ENCODE data around the gene KRT27.

Gene KRT27

DNA sequence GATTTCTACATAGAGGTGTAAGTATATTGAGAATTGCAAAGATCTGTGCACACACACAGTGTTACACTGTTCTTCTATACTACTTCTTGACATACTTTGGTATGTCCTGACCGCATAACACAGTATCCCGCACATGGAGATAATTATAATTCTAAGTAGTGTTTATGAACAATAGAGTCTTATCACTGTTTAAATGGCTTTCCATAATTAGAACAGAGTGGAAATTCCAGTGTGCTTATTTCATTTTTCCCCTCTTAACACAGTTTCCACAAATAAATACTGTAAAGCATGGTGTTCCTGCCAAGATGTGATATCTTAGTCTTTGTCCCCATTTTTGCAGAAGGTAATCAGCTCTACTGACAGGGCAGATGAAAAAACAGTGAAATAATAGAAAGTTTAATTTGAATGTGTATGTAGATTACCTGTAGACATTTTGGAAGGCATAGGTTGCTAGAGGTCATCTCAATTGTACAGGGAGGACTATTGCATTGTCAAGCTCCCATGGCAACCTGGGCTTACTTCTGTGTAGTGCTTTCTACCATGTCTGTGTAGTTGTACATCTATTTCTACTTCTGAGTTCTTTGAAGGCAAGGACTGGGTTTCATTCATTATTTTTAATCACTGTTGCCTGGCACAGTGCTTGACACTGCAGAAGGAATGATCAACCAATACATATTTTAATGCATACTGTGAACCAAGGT, 27.5 kb upstream of the KRT27 start:
- no peak for DNase-seq (ENCODE audit: low read depth)

DNA sequence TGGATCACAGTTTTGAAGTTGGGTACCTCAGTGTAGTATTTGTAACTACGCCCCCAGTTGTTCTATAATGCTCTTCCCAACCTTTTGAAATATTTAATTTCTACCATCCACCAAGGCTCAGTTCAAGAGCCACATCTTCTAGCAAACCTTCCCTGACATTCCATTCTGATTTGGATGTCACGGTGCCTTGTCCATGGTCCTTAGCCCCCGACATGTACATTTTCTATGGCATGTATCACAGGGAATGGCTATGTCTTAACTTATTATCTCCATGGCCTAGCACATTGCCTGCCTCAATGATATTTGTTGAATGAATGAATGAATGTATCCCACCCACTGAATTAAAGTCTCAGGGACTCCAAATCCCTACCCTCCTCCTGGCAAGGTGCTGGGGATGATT, 23.8 kb upstream of the KRT27 start:
- DNase-seq (ENCODE audit: low read depth), result no peak

DNA sequence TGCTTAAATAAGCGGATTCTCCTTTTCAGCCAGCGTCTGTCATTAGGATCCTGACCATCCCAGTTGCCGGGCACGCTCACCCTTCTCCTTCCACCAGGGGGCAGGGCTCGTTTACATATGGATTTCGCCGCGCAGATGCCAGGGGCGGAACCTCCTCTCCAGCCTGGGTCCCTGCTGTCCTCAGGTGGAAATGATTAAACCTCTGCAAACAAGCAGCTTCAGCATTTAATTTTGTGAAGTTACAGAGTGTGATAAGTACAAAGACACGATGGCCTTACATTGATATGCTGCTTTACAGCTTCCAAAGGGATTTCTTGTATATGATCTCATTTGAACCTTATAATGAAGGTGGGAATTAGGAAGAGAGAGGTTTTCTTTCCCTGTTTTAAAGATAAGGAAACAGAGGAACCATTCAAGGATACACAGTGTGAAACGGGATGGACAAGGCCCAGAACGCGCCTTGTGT, 21.3 kb upstream of the KRT27 start:
- DNase-seq (ENCODE audit: low read depth), result peak; percentile 56

DNA sequence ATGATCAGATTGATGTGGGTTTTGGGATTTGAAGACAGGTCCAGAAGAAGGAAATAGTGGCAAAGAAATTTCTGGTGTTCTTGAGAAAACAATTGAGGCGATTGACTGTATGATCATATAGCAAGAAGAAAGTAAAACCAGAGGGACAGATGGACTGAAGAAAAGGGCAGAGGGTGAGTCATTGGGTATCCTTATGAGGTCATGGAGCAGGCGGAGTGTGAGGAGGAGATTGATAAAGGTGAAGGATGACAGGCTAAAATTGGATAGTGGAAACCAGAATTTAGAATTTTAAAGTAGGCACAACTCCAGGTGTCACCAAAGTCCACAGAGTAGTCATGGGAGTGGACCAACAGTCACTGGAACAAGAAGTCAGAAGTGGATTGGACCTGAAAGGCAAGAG, 18.8 kb upstream of the KRT27 start:
- DNase-seq (ENCODE audit: low read depth), result no peak

DNA sequence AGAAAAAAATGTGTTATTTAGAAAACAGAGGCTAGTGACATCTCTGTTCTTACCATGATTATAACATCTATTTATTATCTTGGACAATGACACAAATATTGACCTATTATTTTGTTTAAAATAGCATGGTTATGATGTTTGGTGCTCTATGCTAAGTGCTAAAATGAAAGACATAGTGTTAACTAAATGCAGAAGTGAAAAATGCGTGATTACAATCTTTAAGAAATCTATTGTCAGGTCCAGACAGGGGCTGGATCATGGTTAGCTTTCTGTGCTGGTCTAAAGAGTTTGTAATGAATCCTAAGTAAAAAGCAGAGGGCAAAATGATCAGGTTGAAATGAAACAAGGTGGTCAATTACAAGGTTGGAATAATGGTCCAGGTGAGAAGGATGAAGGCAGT, 18.0 kb upstream of the KRT27 start:
- DNase-seq (ENCODE audit: low read depth), result no peak

DNA sequence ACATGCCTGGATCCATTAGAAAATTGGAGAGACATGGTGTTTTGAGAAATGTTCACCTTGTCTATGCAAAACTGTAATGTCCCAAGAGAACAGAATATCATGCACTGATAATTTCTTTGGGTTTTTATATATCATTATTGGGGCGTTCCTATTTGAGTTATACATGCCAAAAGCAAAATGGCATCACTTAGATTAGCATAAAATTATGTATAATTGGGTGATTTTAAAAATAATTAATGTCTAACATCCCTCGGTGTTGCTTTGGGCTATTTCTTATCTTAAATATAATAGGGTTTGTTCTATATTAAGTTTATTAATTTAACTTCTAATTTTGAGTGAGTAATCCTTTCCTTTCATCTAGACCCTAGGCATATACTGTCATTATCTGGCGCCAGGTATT, 17.5 kb upstream of the KRT27 start, which contains the start of gene KRT28:
Gene KRT28, minus strand, starts transcription at position 101 of the 400 bp plus-strand sequence. Its CDS starts 66 bp downstream, at position 35.
- DNase-seq (ENCODE audit: low read depth), result no peak

DNA sequence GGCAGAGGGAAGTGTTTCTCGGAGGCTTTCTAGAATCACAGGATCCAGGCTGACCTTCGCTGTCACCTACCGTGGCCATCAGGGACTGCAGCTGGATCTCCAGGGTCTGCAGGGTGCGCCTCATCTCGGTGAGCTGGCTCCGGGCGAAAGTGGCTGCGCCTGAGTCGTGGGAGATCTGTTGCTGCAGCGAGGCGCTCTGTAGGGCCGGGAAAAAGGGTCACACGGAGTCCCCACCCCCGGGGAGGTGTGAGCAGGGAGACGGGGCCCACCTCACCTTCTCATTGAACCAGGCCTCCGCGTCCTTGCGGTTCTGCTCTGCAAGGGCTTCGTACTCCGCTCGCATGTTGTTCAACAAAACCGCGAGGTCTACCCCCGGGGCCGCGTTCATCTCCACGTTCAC, 14.5 kb upstream of the KRT27 start:
- no peak for DNase-seq (ENCODE audit: low read depth)

DNA sequence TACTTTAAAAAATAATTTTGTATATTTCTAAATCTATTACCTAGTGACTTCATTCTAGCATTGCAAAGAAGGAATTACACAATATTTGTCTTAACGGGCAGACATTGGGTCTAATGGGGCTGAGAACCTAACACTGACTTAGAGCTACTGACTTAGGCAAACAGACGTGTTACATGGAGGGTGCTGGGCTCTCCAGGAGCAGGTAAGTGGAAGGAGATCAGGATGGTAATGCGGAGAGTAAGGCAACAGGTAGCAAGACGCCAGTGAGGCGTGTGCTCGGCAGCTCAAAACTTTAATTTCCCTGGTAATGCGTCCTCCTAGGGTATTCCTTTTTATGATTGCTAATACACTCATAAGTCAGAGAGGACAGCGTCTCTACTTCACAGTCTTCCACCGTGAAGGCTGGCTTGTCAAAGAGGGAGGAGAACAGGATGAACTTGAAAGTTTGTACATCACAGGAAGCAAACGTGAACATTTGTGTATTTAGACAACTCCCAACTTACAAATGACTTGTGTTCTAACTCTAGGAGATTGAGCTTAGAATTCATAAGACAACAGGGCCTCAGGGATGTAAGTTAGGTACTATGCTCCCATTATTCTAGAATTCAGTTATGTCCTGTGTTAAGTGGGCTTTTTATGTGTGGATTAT, 12.8 kb upstream of the KRT27 start:
- DNase-seq (ENCODE audit: low read depth), result no peak

DNA sequence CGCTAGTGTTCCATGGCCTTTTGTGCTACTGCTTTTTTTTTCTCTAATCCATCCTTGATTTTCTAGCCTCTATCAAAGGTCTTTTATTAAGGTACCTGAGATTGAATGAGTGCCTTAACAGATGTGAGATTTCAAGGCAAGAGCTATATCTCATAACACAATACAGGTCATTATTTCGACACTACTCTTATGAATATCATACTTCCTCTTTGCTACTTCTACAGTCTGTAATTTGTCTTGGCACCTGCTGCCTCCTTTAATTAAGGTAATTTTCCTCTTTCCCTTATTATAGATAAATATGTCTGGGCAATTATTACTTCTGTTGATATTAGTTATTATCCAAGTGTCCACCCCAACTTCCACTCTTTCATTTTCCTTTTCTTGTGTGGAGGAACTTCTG, 12.1 kb upstream of the KRT27 start:
- DNase-seq (ENCODE audit: low read depth), result no peak

DNA sequence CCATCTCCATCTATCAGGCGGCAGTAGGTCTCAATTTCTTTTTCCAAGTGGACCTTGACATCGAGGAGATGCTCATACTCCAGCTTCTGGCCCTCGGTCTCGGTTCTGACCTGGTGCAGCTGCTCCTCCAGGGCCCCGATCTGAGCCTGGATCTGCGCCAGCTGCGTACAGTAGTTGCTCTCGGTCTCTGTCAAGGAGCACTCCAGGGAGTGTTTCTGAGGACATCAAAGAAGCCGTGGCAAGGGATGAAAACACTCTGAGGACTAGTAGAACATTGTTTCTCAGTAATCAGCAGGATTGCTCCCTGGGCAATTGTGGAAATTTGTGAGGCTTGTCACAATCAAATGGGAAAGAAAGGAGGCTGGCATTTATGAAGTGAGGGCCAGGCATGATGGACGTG, 11.5 kb upstream of the KRT27 start:
- no peak for DNase-seq (ENCODE audit: low read depth)

DNA sequence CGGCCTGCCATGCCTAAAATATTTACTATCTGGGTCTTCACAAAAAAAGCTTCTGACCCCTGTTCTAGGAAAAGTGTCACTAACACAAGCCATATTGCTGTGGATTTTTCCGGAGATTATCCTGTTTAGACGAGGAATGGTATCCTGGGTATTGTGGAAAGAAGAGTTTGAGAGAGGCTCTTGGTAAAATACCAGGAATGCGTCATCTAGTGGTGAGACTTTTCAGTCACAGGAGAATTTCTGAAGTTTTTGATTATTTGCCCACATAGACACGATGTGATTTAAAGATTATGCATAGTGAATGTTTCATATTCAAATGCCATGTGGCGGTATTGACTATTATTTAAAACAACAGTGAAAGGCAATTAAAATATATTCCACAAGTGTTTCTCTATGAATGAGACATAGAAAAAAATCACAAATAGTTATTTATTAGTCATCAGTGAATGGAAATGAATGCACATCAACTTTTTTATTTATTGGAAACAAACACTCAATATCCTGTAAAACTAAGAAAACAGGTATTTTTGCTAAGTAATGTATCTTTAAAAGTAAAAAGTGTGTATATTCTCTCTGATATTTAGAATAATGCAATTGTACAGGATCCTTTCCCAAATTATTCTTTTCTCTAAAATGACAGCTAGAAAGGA, 9.6 kb upstream of the KRT27 start:
- peak; percentile 58 for DNase-seq (ENCODE audit: low read depth)

DNA sequence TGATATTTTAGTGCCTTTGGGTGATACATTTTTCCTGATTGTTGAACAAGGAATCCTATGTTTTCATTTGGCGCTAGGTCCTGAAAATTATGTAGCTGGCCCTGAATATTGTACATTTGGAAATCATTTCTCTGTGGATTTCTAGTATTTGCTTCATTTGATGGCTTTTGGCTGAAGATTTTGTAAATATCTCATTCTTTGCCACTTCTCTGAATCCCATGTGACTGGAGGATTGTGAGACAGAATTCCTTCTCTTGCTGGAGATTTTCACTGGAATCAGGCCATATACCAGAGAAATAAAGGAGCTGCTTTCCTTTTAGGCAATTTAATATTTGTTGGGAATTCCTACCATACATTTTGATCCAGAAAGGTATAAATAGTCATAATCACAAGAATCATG, 8.8 kb upstream of the KRT27 start:
- DNase-seq (ENCODE audit: low read depth), result no peak

DNA sequence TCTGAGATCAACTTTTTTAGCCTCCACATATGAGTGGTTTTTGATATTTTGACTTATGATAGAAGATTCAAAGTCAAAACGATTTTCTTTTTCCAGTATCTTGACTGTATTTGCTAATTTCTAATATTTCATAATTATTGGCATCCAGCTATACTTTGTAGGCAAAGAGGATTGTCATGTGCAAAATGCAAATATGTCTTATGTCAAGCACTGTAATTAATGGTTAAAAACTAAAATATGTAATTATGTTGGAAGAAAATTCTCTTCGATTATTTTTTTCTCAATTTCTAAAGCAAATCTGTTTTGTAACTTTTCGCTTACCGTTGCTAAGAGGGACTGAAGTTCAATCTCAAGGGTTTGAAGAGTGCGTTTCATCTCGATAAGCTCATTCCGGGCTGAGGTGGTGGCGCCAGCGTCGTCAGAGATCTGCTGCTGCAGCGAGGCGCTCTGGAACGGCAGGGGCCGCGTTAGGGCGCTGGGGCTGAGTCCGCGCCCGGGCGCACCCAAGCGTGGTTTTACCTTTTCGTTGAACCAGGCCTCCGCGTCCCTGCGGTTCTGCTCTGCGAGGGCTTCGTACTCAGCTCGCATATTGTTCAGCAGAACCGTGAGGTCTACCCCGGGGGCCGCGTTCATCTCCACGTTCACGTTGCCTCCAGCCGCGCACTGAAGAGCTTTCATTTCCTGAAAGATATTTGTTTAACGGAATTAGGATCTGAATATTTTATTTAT, 3.0 kb downstream of the KRT27 start:
- no peak for DNase-seq (ENCODE audit: low read depth)

DNA sequence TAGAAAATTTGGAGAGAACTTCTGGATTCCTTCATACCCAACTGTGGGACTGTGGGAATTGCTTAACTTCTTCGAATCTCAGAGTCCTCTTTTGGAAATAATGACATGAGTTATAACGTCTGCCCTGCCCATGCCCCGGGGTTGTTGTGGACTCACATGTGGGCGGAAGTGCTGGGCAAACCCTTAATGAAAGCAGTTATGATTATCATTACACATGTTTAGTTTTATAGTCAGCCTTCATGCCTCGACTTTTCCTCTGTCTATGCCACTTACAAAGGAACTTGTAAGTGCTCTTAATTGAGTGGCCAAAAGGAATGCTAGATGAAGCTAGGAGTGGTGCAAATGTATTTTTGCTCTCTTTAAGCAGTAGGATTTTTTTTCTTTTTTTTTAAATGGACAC, 3.9 kb downstream of the KRT27 start:
- DNase-seq (ENCODE audit: low read depth), result no peak

DNA sequence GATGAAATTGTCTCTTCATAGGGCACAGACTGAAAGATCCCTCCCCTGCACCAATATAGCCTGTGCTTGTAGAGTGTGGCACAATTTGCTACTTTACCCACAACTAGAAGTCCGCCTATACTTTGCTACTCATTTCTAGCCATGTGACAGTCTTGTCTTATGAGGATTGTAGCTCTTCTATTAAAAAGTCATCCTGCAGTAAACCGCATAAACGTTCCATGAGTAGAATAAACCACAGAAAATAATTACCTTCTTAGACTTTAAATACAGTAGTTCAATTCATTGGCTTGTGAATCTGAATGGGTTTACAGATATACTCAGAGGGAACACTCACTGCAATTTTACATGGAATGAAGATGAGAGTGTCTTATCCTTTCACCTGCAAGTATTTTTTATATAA, 4.4 kb downstream of the KRT27 start:
- no peak for DNase-seq (ENCODE audit: low read depth)

DNA sequence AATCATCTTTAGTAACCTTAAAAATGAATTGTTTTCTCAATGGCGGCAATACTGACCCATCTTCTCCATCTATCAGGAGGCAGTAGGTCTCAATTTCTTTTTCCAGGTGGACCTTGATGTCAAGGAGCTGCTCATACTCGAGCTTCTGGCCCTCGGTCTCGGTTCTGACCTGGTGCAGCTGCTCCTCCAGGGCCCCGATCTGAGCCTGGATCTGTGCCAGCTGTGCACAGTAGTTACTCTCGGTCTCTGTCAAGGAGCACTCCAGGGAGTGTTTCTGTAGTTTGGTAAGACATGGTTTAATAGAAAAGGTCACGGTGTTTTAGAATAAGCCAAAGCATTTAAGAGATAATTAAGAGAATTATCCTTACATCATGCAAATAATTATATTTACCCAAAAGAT, 4.9 kb downstream of the KRT27 start:
- DNase-seq (ENCODE audit: low read depth), result no peak

DNA sequence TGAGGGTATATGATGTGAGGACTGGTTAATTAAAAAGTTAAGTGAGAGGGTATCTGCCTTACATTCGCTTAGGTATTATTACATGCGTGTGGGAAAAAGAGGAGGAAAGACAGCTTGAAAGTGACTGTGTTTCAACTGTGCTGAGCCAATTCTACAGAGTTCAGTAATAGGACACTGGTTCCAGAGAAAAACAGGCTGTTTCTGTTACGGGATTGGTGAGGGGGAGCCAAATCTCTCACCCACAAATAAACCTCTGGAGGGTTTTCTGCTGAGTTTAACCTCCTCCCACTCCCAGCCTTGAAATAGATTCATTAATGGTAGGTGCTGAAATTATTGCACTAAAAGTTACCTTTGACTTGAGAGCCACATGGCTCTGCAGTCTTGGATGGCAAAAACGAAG, 6.4 kb downstream of the KRT27 start:
- no peak for DNase-seq (ENCODE audit: low read depth)

DNA sequence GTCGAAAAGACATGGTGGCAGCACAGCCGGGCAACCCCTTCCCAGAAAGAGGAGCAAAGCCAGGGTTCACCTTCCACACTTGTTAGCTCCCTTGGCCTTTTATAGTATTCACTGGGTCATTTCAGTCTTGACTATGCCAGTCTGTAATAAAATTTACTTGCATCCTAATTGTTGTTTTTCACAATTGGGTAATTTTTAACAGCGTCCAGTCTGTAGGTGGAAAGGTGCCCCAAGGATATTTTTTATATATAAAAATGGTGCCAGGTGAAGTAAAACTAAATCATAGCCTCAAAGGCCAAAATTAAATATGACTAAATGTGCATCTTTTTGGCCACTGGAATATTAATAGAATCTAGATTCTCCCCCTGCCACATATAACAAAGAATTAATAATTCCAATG, 10.2 kb downstream of the KRT27 start, which contains the start of gene KRT26:
Gene KRT26, minus strand, starts transcription at position 101 of the 400 bp plus-strand sequence. Its CDS starts 88 bp downstream, at position 13.
- DNase-seq (ENCODE audit: low read depth), result no peak

DNA sequence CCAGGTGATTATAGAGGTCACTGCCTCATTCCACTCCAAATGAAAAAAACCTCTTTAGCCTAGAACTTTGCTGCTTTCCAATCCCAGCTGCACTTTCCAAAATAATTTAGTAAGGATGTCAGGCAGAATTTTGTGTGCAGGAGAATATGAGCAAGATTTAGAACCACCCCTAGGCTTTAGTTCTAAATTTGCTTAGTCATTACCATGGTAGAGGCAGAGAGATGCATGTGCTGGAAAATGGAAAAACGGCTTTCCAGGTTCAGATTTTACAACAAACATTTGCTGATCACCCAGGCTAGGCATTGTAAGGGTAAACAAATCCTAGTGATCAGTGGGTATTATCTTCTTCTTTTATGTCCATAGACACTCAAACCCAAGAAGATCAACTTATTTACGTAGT, 16.7 kb downstream of the KRT27 start:
- DNase-seq (ENCODE audit: low read depth), result no peak

DNA sequence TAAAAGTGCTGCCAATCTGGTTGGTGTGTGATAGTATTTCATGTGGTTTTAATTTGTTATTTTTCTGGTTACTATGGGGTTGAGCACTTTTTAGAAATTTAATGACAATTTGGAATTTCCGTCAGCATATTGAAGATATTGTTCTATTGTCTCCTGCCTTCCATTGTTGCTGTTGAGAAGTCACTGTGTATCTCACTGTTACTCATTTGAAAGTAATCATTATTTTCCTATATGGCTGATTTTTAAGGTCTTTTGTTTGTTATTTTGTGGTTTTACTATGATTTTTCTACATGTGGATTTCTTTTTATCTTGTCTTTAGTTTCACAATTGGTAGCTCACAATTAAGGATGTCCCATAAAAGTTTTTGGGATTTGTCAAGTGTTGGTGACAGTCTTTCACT, 18.6 kb downstream of the KRT27 start:
- DNase-seq (ENCODE audit: low read depth), result no peak

DNA sequence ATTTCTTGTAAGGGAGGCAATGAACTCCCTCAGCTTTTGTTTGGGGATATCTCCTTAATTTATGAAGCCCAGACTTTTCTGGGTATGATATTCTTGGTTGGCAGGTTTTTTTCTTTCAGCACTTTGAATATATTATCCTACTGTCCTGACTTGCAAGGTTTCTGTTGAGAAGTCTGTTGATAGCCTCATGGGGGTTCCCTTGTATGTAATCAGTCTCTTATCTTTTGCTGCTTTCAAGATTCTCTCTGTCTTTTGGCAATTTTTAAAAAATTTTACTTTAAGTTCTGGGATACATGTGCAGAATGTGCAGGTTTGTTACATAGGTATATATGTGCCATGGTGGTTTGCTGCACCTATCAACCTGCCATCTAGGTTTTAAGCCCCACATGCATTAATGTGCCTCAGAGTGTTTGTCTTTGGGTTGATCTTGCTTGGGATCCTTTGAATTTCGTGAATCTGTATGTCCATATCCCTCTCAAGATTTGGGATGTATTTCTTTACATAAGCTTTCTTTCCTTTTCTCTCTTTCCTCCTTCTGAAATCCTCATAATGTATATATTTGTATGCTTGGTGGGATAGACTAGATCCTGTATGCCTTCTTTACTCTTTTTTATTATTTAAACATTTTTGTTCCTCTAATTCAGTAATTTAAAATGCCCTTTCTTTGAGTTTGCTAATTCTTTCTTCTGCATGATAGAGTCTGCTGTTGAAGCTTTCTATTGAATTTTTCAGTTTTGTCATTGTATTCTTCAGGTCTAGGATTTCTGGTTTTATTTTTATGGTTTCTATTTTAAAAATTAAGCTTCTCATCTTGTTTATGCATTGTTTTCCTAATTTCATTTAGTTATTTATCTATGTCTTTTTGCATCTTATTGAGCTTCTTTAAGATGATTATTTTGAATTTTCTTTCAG, 22.0 kb downstream of the KRT27 start:
- no peak for DNase-seq (ENCODE audit: low read depth)

All from amniotic epithelial cell (primary cell).